ENCODE data around the gene GRID2. TPM values are rescaled to one million over a fixed set of nuclear protein-coding genes. Genes with fewer than 3 reads are reported as not detected.

Gene GRID2
- total RNA-seq, 3 donors from 2014 or later, result under 0.01 TPM

DNA sequence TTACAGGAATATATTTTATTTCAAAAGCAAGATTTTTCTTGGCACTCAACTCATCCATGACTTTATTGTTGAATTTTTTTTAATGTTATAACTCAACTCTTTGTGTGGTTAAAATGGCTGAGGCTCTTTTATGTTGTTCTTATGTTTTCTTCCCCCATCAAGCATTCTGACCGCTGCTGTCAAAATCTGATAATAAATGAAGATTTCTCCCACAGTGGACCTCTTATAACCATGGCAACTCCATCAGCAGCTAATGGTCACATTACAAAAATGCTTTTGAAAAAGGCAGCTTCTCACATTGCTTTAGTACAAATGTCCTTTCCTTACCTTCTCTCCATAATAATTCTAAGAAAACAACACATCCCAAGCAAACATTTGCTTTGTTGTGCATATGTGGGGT, 1428.7 kb downstream of the GRID2 start:
- H3K4me3 ChIP-seq, result no peak overlapping the region
- H3K36me3 ChIP-seq, result no peaks in the 10 kb centered on the region
- no peaks in the 10 kb centered on the region for H3K4me1 ChIP-seq
- no peak for DNase-seq (ENCODE audit: low spot score in 2 of 2)
- no peaks in the 10 kb centered on the region for H3K27me3 ChIP-seq
- H3K27ac ChIP-seq, result peak overlapping the region in 1 of 2 donors; percentile 18
- TF ChIP-seq POLR2A (IDR thresholded peaks at IDR 0.05), result no peak
- TF ChIP-seq CTCF (IDR thresholded peaks at IDR 0.05), result no peak
- no peak for TF ChIP-seq POLR2AphosphoS5 (IDR thresholded peaks at IDR 0.05)
- intact Hi-C loops (cut with DNase I; ENCODE audit: low total_unique reads), result no loop called here
- no peaks in the 10 kb centered on the region for H3K9me3 ChIP-seq

GRCh38 chr4:93740890-93741289, 1437.1 kb downstream of the GRID2 start:
- DNase-seq (ENCODE audit: low spot score in 2 of 2), result no peak
- Histone ChIP-seq H3K27me3 (no peaks in the 10 kb centered on the region), H3K9me3 (no peaks in the 10 kb centered on the region), H3K36me3 (no peaks in the 10 kb centered on the region), H3K4me1 (no peaks in the 10 kb centered on the region), H3K27ac (no peak overlapping the region), H3K4me3 (no peak overlapping the region)
- intact Hi-C loops (cut with DNase I; ENCODE audit: low total_unique reads), result no loop called here
- TF ChIP-seq POLR2AphosphoS5 (IDR thresholded peaks at IDR 0.05) (no peak), CTCF (IDR thresholded peaks at IDR 0.05) (no peak), POLR2A (IDR thresholded peaks at IDR 0.05) (no peak)

- no peak overlapping the region for H3K27ac ChIP-seq
- no peak for DNase-seq (ENCODE audit: low spot score in 2 of 2)
- no peaks in the 10 kb centered on the region for H3K9me3 ChIP-seq
- H3K36me3 ChIP-seq, result no peaks in the 10 kb centered on the region
- TF ChIP-seq CTCF (IDR thresholded peaks at IDR 0.05) (no peak), POLR2AphosphoS5 (IDR thresholded peaks at IDR 0.05) (no peak), POLR2A (IDR thresholded peaks at IDR 0.05) (no peak)
- H3K27me3 ChIP-seq, result no peaks in the 10 kb centered on the region
- H3K4me1 ChIP-seq, result no peaks in the 10 kb centered on the region
- intact Hi-C loops (cut with DNase I; ENCODE audit: low total_unique reads), result no loop called here
- H3K4me3 ChIP-seq, result no peak overlapping the region
Observed at GRCh38 chr4:93743022-93743421, 1439.3 kb downstream of the GRID2 start.

DNA sequence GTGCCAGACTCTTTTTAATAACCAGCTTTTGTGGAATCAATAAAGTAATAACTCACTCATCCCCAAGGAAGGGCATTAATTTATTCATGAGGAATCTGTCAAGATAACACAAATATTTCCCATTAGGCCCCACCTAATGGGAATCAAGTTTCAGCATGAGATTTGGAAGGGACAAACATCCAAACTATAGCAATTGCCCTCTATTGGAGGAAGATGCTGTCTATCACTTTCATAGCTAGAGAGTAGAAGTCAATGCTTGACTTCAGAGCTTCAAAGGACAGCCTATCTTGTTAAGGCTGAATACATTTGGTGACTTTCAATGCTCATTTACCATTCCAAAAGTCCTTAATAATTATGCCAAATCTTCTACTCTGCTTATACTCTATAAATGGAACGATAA, 1439.9 kb downstream of the GRID2 start:
- no peaks in the 10 kb centered on the region for H3K27me3 ChIP-seq
- no peaks in the 10 kb centered on the region for H3K4me1 ChIP-seq
- TF ChIP-seq CTCF (IDR thresholded peaks at IDR 0.05), result no peak
- no peak for TF ChIP-seq POLR2A (IDR thresholded peaks at IDR 0.05)
- TF ChIP-seq POLR2AphosphoS5 (IDR thresholded peaks at IDR 0.05), result no peak
- no peaks in the 10 kb centered on the region for H3K9me3 ChIP-seq
- intact Hi-C loops (cut with DNase I; ENCODE audit: low total_unique reads), result no loop called here
- no peak for DNase-seq (ENCODE audit: low spot score in 2 of 2)
- no peaks in the 10 kb centered on the region for H3K36me3 ChIP-seq
- H3K27ac ChIP-seq, result no peak overlapping the region
- no peak overlapping the region for H3K4me3 ChIP-seq

- intact Hi-C loops (cut with DNase I; ENCODE audit: low total_unique reads), result no loop called here
- Histone ChIP-seq H3K9me3 (no peaks in the 10 kb centered on the region), H3K36me3 (no peaks in the 10 kb centered on the region), H3K4me3 (no peak overlapping the region), H3K27ac (no peak overlapping the region), H3K27me3 (no peaks in the 10 kb centered on the region), H3K4me1 (no peaks in the 10 kb centered on the region)
- DNase-seq (ENCODE audit: low spot score in 2 of 2), result no peak
- no peak for TF ChIP-seq POLR2AphosphoS5 (IDR thresholded peaks at IDR 0.05)
- TF ChIP-seq CTCF (IDR thresholded peaks at IDR 0.05), result no peak
- TF ChIP-seq POLR2A (IDR thresholded peaks at IDR 0.05), result no peak
Observed at GRCh38 chr4:93744961-93745360, 1441.2 kb downstream of the GRID2 start.

Measured in breast epithelium (tissue), 4 donors.